HG02623 (cell line): Measurements from ENCODE around the gene DOCK9.

Experiments used
- ATAC-seq: cut with Tn5 transposase; IDR thresholded peaks from one replicate; pipeline ENCODE4 v1.9.1; 2021; ENCODE audit warnings: moderate library complexity; ENCODE audit not compliant: unreplicated experiment

Gene DOCK9

GRCh38 chr13:98856983-98857382 is 120.9 kb downstream of the DOCK9 start:
- ATAC-seq = no peak

- no peak for ATAC-seq
Observed at GRCh38 chr13:98854448-98854847, 123.4 kb downstream of the DOCK9 start.

GRCh38 chr13:98853771-98854221 is 124.1 kb downstream of the DOCK9 start:
- peak; percentile 100 for ATAC-seq

- no peak for ATAC-seq
Observed at GRCh38 chr13:98851276-98851675, 126.6 kb downstream of the DOCK9 start.

- ATAC-seq = no peak
Observed at GRCh38 chr13:98848746-98849145, 129.1 kb downstream of the DOCK9 start.

GRCh38 chr13:98847780-98848179 is 130.1 kb downstream of the DOCK9 start:
- ATAC-seq = no peak

GRCh38 chr13:98846986-98847385 is 130.9 kb downstream of the DOCK9 start:
- ATAC-seq = no peak

- ATAC-seq = no peak
Observed at GRCh38 chr13:98846521-98846920, 131.3 kb downstream of the DOCK9 start.

GRCh38 chr13:98845742-98846141 is 132.1 kb downstream of the DOCK9 start:
- ATAC-seq = no peak

GRCh38 chr13:98844021-98844420 is 133.8 kb downstream of the DOCK9 start:
- no peak for ATAC-seq

GRCh38 chr13:98843482-98843877 is 134.4 kb downstream of the DOCK9 start:
- no peak for ATAC-seq

GRCh38 chr13:98842858-98843481 is 134.9 kb downstream of the DOCK9 start:
- ATAC-seq = peak; percentile 76

GRCh38 chr13:98842070-98842469 is 135.8 kb downstream of the DOCK9 start:
- ATAC-seq = no peak

- peak; percentile 83 for ATAC-seq
Observed at GRCh38 chr13:98839856-98840769, 137.8 kb downstream of the DOCK9 start.

- no peak for ATAC-seq
Observed at GRCh38 chr13:98838776-98839175, 139.1 kb downstream of the DOCK9 start.

- ATAC-seq = no peak
Observed at GRCh38 chr13:98837896-98838295, 140.0 kb downstream of the DOCK9 start.

GRCh38 chr13:98835156-98835555 is 142.7 kb downstream of the DOCK9 start:
- no peak for ATAC-seq

- no peak for ATAC-seq
Observed at GRCh38 chr13:98834254-98834960, 143.5 kb downstream of the DOCK9 start.

- ATAC-seq = no peak
Observed at GRCh38 chr13:98831236-98831635, 146.6 kb downstream of the DOCK9 start.

- no peak for ATAC-seq
Observed at GRCh38 chr13:98829541-98829940, 148.3 kb downstream of the DOCK9 start.

GRCh38 chr13:98828614-98829013 is 149.2 kb downstream of the DOCK9 start:
- no peak for ATAC-seq

GRCh38 chr13:98827449-98827848 is 150.4 kb downstream of the DOCK9 start:
- ATAC-seq = no peak
